A673 (cell line): ENCODE results near the gene YBX3. TPM values are rescaled to one million over a fixed set of nuclear protein-coding genes. Genes with fewer than 3 reads are reported as not detected.

ENCODE experiments used
- BruUV-seq: library from RNA; stranded (reverse); fragments of 400-500 nt; replicated peaks from 2 replicates; lab custom pipeline; 2021; lab: Mats Ljungman, UMichigan
- CTCF ChIA-PET: fragments of 300-600 bp; sonication (Branson Sonifier 250); formaldehyde crosslinking; loops from one replicate; lab custom pipeline; 2022; ENCODE audit warnings: antibody characterized with exemption; lab: Charles Lee
- POLR2A ChIA-PET: fragments of 300-600 bp; sonication (Branson Sonifier 250); formaldehyde crosslinking; loops from one replicate; lab custom pipeline; 2022; ENCODE audit warnings: antibody characterized with exemption; ENCODE audit not compliant: low non-redundant PET; lab: Charles Lee
- DNase-seq: peaks from one replicate; pipeline ENCODE4 v3.0.0-alpha.2; 2015; ENCODE audit warnings: low spot score
- H3K27ac ChIP-seq: fragments of 200-600 bp; sonication (generic); 2 replicates; pipeline ENCODE4 v1.5.1; 2016; ENCODE audit warnings: mixed run types, low read depth, mild to moderate bottlenecking, mixed read lengths, antibody characterized with exemption, low read length; ENCODE audit not compliant: poor library complexity, severe bottlenecking
- H3K27me3 ChIP-seq: fragments of 200-600 bp; sonication (generic); replicated peaks from 2 replicates; pipeline ENCODE4 v1.6.1; 2017; ENCODE audit warnings: mixed run types, low read depth, mild to moderate bottlenecking, mixed read lengths, antibody characterized with exemption, low read length; ENCODE audit not compliant: insufficient read depth, poor library complexity
- H3K36me3 ChIP-seq: fragments of 200-600 bp; sonication (generic); 2 replicates; pipeline ENCODE4 v1.6.1; 2016; ENCODE audit warnings: mixed run types, mild to moderate bottlenecking, mixed read lengths, antibody characterized with exemption, low read length; ENCODE audit not compliant: insufficient read depth, poor library complexity, severe bottlenecking
- H3K4me1 ChIP-seq: fragments of 200-600 bp; sonication (generic); 2 replicates; pipeline ENCODE4 v1.6.1; 2017; ENCODE audit warnings: mixed run types, mild to moderate bottlenecking, mixed read lengths, antibody characterized with exemption, low read length; ENCODE audit not compliant: insufficient read depth, poor library complexity, severe bottlenecking
- H3K4me3 ChIP-seq: fragments of 200-600 bp; sonication (generic); 2 replicates; pipeline ENCODE4 v1.5.1; 2016; ENCODE audit warnings: low read depth, mixed run types, mild to moderate bottlenecking, mixed read lengths, low read length; ENCODE audit not compliant: poor library complexity, severe bottlenecking
- H3K9me3 ChIP-seq: fragments of 200-600 bp; sonication (generic); 2 replicates; pipeline ENCODE4 v1.6.1; 2016; ENCODE audit warnings: mixed run types, low read depth, mild to moderate bottlenecking, mixed read lengths, antibody characterized with exemption, low read length; ENCODE audit not compliant: poor library complexity, severe bottlenecking
- CTCF ChIP-seq: fragments of 300-800, 200-600 bp; sonication (generic); conservative IDR thresholded peaks from 2 replicates; pipeline ENCODE4 v1.5.1; 2017; ENCODE audit warnings: low read depth, mild to moderate bottlenecking, antibody characterized with exemption, low read length, moderate library complexity, mixed read lengths
- EZH2 ChIP-seq: fragments of 200-600 bp; sonication (generic); IDR thresholded peaks from 2 replicates; pipeline ENCODE4 v1.6.1; 2017; ENCODE audit warnings: borderline replicate concordance, low read depth, mild to moderate bottlenecking, mixed read lengths, antibody characterized with exemption, low read length; ENCODE audit not compliant: poor library complexity, severe bottlenecking
- intact Hi-C: fragments of 100-400 bp; cut with micrococcal nuclease; formaldehyde crosslinking; loops from one replicate; pipeline ENCODE4 v1.10.0; 2022; ENCODE audit not compliant: unreplicated experiment
- total RNA-seq: library from RNA; stranded (reverse); gene quantifications from 2 replicates; pipeline ENCODE4 v1.2.3, GENCODE V29; 2021

The YBX3 gene
- total RNA-seq, 1 experiment from 2014 or later, result 288 TPM

GRCh38 chr12:10701131-10701681 is 21.9 kb downstream of the YBX3 start:
- TF ChIP-seq CTCF, result no peak
- TF ChIP-seq EZH2, result no peak
- intact Hi-C loops, result no loop called here
- DNase-seq, result no peak
- CTCF ChIA-PET, result no interaction called here
- BruUV-seq, result no TSS peak
- no peak overlapping the region for H3K4me3 ChIP-seq
- H3K27me3 ChIP-seq, result no peaks in the 10 kb centered on the region
- H3K36me3 ChIP-seq, result peaks cover 80% of the 10 kb centered on the region
- no peak overlapping the region for H3K27ac ChIP-seq
- H3K9me3 ChIP-seq, result no peaks in the 10 kb centered on the region
- no peaks in the 10 kb centered on the region for H3K4me1 ChIP-seq
- POLR2A ChIA-PET, result no interaction called here

- no TSS peak for BruUV-seq
- POLR2A ChIA-PET, result no interaction called here
- intact Hi-C loops, result no loop called here
- CTCF ChIA-PET, result no interaction called here
- Histone ChIP-seq H3K9me3 (no peaks in the 10 kb centered on the region), H3K27ac (no peak overlapping the region), H3K27me3 (no peaks in the 10 kb centered on the region), H3K4me1 (no peaks in the 10 kb centered on the region), H3K36me3 (peaks cover 74% of the 10 kb centered on the region), H3K4me3 (no peak overlapping the region)
- TF ChIP-seq CTCF (no peak), EZH2 (no peak)
- no peak for DNase-seq
Measured at GRCh38 chr12:10700581-10700980, 22.5 kb downstream of the YBX3 start.

- CTCF ChIA-PET, result no interaction called here
- Histone ChIP-seq H3K27ac (no peak overlapping the region), H3K4me3 (no peak overlapping the region), H3K36me3 (peaks cover 54% of the 10 kb centered on the region), H3K27me3 (no peaks in the 10 kb centered on the region), H3K4me1 (no peaks in the 10 kb centered on the region), H3K9me3 (no peaks in the 10 kb centered on the region)
- TF ChIP-seq CTCF (no peak), EZH2 (no peak)
- no TSS peak for BruUV-seq
- DNase-seq, result no peak
- intact Hi-C loops, result no loop called here
- POLR2A ChIA-PET, result no interaction called here
Measured at GRCh38 chr12:10697862-10698261, 25.3 kb downstream of the YBX3 start.
